HG02884 (cell line): ENCODE results near the gene NIBAN1.
"Not testable (repeated sequence)": the region's sequence is repeated elsewhere in the genome, so short reads cannot be mapped to it uniquely, and the experiment has no call there.

Experiments used
- ATAC-seq: cut with Tn5 transposase; IDR thresholded peaks from one replicate; pipeline ENCODE4 v1.9.1; 2021; ENCODE audit warnings: mild to moderate bottlenecking, moderate library complexity; ENCODE audit not compliant: unreplicated experiment

The NIBAN1 gene

DNA sequence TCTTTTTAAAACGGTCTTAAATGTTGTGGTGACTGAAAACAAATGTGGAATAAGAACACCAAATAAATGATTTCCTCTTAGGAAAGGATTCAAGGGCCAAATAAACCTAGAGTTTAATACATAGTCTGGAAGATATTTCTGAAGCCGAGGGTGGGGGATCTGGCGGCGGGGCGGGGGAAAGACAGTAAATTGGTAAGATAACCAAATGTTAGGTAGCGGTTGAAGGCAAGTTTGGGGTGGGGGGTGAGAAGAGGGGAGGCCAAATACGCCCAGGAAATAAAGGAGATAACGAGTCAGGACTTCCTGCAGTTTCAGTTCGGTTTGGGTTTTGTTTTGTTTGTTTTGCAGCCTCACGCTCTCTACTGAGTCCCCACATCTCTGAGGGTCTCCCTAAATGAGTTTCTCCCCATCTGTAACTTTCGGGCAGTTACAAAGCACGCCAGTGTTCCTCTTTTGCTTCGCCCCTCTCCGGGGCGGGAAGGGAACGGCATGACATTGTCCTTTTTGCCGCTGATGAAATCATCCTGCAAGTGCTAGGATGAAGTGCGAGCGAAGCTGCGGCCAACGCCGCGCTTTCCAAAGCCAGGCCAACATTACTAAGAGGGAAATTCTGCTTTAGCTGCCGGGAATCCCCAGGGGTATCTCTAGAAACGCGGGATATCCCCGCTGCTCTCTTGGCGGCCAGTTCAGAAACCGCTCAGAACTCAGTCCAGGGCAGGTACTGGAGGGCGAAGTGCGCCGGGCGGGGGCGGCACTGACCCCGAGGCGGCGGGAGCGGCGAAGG is 844 bp downstream of the NIBAN1 start:
- peak; percentile 53 for ATAC-seq

DNA sequence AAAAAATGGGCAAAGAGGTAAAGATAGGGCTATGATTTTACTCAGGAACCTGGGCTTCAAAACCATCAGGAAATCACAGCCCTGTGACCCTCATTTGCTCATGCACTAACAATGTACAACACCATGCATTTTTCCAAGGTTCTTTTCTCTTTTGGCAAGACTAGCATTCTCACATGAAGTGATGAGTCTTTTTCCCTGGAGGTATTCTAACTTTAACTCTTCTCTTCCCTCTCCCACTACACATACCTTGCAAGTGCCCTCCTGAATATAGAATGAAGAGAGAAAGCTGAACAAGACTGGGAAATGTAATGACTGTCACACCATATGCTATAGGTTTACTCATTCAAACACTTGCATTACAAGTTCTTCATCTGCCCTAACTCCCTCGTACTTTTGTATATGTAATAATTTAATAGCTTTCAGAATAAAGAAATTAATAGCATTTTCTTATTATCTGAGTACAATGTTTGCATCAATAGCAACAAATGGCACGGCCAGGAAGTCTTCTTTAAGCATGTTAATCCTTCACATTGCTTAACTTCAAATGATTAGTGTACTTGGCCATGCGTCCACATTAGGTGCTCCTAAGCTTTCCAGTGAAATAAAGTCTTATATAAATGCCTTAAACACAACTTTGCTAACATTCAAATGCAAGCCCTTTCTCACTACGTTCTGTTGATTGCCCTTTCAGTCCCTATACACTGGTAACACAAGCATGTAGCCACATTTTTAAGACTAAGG is 1.8 kb downstream of the NIBAN1 start:
- ATAC-seq, result no peak

DNA sequence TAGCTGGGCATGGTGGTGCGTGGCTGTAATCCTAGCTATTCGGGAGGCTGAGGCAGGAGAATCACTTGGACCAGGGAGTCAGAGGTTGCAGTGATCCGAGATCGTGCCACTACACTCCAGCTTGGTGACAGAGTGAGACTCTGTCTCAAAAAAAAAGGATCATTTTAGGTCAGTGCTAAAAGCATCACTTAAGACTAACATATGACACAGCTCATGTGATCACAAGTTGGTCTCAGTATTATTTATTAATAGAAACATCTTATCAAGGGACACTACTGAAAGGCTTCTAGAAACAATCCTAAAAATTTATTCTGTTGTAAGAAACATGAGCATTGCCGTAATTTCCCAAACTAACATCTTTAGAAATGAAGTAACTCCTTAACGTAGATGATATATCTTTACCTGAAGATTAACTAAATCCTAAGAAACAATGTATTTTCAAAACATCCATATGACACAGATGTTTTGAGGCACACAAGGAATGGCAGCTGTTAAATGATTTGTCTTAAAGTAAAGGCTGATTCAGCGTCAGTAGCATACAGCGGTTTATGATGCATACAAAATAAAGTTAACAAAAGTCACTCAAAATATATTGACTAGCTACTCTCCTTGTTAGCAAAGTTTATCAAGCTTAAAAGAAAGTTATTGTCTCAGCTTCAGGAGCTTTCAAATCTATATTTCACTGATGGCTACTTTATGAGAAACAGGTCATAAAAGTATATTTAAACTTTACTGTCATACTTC is 2.6 kb downstream of the NIBAN1 start:
- no peak for ATAC-seq

DNA sequence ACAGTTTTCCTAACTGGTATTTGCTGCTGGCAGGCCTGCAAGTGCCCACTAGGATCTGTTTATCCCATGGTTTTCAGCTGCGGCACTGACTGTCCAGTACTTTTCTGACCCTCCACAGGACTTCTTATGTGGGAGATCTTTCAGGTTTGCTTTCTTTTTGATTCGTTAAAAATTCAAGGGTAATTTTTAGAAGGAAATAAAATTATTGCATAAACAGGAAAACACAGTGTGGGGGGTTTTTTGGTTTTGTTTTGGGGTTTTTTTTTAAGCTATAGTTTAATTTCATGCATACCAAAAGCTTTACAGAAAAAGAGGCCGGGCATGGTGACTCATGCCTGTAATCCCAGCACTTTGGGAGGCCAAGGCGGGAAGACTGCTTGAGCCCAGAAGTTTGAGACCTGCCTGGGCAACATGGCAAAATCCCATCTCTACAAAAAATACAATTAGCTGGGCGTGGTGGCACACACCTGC is 3.6 kb downstream of the NIBAN1 start:
- ATAC-seq, result no peak

DNA sequence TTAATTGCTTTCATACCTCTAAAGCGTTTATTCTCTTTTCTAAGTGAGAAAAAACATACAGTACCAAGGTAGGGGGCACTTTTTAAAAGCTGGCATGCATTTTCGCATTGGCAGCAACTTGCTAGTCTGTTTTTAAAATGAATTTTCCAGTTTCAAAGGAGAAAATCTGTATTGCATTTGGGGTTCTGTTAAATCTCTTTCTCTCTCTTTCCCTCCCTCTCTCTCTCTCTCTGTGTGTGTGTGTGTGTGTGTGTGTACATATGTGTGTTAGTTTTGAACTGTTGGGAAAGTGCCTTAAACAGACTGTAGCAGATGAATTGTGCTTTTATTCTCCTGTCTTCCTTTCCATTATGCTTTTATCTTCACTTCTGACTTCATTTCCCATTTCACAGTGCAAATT is 7.3 kb downstream of the NIBAN1 start:
- ATAC-seq, result no peak

DNA sequence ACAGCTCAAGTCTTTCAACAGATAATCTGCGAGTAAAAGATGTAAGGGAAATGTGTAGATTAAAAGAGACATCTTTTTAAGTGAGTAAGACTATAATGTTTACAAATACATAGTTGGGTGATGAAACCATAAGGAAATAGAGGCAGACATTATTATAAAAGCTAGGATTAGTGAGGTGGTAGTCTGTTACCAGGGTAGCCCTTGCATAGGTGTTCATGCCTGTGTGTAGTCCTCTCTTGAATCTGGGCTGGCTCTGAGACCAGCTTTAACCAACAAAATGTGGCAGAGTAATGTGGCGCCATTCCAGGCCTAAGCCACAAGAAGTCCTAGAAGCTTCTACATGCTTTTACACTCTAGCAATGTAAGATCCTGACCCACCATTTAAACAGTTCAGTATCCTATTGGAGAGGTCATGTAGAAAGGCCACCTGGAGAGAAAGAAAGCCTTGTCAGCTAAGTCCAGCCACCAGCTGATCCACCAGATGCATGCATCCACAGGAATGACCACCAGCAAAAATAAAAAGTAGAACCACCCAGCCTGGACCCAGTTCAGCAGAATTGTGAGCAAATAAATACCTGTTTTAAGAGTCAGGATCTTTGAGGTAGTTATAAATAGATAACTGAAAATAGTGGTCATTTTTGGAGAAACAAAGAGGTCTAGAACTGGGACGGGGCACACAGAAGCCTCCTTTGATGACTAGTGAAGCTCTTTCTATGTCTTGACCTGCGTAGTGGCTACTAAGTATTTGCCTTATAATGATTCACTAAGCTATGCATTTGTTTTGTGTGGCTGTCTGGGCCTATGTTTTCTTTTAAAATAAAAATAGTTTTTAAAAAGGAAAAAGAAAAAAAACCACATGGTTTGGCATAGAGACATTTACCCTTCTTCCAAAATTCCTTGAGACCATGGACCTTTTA is 8.1 kb downstream of the NIBAN1 start:
- no peak for ATAC-seq

DNA sequence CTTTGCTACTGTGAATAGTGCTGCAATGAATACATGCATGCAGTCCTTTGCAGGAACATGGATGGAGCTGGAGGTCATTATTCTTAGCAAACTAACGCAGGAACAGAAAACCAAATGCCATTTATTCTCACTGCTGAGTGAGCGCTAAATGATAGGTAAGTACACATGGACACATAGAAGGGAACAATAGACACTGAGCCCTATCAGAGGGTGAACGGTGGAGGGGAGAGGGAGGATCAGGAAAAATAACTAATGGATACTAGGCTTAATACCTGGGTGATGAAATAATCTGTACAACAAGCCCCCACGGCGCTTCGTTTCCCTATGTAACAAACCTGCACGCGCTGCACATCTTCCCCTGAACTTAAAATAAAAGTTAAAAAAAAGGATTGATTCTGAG is 8.9 kb downstream of the NIBAN1 start:
- no peak for ATAC-seq

DNA sequence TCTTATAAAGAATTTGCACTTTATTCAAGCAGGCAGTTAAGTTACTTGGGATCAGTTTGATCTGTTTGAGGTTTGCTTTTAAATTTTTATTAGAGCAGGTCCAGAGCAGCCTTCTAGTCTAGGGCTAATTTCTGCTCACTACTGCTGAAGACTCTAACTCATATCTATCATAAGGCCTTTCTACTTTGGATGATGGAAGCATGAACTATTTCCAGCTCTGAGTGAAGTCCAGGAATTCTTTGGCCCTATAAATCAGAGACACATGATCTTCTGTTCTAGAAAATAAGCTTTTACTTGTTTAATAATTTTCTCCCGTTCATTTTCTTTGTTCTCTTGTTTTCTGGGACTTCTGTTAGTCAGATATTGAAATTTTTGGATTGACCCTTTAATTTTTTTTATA is 14.7 kb downstream of the NIBAN1 start:
- no peak for ATAC-seq

DNA sequence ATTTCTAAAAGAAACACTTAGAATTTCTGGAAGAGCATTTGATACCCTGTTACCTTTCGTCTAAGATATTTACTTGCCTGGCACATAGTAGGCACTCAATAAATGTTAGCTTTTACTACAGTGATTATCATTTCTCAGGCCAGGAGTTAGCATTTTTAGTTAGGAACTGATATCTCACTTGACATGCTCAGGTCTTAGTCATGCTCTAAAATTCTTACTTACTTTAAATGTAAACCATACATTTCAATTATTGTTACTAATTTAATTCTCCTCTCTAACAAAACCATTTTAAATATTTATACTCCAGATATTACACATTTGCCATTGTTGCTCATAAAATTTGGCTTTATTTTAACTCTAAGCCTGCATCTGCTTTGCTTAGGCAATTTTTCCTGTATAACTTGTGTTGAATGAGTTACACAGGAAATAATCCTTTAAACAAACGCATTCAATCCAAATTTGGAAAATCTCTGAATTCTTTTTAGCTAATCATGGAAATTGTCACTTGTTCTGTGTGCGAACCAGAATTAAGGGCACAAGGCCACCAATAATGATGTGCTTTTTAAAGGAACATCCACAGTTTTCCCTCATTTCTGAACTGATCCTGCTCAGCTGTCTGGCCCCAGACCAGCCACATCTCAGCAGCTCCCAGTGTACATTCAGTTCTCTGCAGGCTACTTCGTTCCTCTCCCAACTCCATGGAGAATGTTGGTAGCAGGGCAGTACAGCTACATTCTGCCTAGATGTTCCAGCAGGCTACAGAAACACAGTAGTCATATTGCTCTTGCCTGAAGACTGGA is 15.6 kb downstream of the NIBAN1 start:
- no peak for ATAC-seq

DNA sequence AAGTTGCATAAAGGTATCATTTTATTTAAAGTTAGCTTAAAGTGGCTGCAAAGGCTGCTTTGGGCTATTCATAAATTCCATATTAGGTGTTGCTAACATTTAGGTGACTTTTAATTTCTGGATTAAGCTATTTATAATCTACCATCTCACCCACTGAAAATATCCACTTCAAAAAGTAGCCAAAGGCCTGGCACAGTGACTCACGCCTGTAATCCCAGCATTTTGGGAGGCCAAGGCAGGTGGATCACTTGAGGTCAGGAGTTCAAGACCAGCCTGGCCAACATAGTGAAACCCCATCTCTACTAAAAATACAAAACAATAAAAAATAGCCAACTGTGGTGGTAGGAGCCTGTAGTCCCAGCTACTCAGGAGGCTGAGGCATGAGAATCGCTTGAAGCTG is 16.4 kb downstream of the NIBAN1 start:
- not testable (repeated sequence) for ATAC-seq

DNA sequence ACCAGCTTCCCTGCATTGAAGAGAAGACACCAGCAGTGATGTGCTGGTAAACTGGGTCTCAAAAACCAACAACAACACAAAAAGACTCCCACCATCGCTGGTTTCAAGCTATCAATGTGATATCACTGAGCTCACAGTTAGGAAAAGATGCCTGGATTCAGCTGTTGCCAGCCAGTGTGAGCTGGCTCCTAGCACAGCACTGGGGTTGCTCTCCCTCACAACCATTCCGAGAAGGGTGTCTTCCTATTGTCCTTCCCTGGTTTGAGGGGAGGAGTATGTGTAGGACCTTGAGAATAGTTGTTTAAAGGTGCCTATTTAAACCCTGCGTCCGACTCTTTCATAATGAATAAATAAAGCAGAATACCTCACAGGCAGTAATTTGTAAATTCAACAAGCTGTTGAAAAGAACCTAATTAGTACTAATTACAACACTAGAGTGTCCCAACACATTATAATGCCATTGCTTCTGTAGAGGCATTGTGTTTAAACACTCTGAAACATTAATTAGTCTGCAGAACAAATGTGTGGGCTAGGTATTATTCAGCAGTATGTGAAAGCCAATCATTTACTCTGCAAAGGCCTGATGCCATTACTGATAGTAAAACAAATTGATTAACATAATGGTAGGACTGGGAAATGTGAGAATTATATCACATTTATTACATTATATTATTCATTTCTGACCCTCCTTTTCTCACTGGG is 17.2 kb downstream of the NIBAN1 start:
- no peak for ATAC-seq

DNA sequence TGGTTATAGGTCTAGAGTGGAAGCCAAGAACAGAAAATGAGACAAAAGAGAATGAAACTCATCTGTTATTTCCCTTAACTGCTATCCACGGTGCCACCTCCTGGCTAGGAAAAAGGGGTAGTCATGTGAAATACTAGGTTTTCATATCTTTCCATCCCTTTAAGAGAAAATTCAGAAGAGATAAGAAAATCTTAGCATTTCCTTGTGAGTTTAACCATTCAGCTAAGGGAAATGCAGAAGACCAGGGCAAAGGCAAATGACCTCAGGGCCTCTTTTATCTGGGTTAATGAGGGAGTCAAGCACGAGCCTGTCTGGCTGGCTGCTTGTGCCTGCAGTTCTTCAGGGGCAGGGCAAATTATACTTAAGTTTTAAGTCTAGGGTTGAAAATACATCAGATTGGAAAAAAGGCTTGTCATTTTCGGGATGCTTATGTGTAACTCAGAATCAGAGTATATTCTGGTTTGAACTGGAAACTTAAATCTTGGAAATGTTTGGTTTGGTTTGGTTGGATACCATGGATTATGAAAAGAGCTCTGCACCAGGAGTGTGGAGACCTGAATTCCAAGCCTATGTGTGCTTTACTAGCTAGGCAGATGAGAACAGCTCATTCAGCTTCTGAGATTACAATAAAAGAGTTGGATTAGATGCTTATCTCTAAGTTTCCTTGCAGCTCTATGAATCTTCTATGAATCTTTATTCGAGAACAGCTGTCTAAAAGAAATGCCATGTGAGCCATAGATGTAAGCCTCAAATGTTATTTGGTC is 19.9 kb downstream of the NIBAN1 start:
- ATAC-seq, result no peak

DNA sequence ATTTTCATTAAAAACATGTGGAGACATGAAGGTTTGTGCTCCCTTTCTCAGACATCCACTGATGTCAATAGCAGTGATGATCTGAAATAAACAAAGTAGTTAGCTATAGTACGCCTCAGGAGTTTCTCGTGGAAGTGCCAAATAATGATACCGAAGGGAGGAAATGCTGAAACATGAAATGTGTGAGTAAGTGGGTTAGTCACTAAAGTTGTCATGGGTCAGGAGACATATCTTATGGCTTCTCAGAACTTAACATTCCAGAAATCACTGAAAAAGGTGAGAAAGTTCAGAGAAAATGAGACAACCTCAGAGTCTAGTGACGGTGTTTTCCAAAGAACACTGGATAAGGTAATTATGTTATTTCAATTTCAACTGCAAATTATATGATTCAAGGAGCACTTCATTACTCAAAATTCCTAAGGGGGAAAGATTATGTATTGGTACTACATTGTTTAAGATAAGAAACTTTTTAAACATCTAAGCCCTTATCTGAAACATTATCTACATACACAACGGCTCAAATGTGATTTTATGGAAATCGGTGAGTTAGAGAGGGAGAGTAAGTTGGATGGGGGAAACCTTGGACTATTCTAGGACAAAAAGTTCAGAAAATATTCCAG is 20.6 kb downstream of the NIBAN1 start:
- ATAC-seq, result no peak

DNA sequence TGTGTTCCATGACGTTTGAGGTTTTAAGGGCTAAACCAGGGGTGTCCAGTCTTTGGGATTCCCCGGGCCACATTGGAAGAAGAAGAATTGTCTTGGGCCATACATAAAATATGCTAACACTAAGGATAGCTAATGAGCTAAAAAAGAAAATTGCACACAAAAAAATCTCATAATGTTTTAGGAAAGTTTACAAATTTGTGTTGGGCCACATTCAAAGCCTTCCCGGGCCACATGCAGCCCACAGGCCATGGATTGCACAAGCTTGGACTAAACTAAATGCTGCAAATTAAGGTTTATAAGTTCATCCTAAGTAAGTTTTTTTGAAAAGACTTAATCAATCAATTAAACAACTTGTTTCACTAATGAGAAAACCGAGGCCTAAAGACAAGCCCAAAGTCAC is 21.9 kb downstream of the NIBAN1 start:
- ATAC-seq, result no peak

DNA sequence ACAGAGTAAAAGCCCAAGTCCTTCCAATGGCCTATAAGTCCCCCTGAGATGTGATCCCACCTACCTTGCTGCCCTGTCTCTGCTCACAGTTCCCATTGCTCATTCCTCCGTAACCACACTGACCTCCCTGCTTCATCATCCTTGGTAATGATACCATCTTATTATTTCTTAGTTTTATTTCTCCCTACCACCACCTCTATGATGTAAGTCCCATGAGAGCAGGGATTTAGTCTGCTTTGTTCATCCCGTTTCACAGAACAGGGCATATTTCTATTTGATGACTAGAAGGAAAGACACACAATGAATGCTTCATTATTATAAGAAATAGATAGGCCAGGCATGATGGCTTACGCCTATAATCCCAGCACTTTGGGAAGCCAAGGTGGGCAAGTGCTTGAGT is 22.5 kb downstream of the NIBAN1 start:
- no peak for ATAC-seq

DNA sequence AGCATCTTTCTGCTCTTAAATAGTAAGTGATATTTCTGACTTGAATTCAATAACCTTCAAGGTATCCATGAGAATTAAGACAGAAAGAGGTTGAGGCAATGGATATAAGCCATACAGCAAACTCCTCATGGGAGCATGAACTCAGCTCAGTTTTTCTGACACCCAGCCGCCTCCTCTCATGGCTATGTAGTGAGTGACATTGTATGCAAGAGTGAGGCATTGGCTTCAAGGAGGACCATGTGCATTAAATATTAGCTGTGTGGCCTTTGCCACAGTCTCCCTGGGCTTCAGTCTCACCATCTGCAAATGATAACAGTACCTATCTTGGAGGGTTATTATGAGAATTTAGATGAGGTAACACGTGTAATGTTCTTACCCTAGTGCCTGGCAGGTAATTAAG is 23.4 kb downstream of the NIBAN1 start:
- no peak for ATAC-seq

DNA sequence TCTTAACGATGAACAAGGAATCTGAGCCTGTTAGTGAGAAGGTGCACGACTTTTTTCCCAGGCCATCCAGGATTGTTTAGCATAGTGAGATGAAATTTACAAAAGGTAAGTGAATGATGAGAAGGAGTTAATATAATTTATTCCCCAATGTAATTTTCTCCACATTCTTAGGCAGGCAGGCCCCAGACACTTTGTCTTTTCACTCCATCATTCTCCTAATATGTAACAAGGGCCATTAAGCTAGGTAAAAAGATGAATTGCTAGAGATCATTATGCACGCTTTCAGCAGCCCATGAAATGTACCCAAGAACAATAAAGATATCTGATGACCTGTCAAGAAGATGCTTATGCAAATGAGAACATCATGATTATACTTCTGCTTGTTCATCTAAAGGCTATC is 24.1 kb downstream of the NIBAN1 start:
- ATAC-seq, result no peak
